ENCODE data around the gene FN1. TPM values are rescaled to one million over a fixed set of nuclear protein-coding genes. Genes with fewer than 3 reads are reported as not detected.
A peak's percentile ranks its signal among the peaks of the same experiment; 100 is the strongest.

Gene FN1
- polyA plus RNA-seq, 1 donor (not counting 4 experiments of a cell fraction or from before 2014, with no cell fraction given), result 1,649 TPM

GRCh38 chr2:215447673-215448081 lies 11.8 kb upstream of the FN1 start:
- H3K27ac ChIP-seq (ENCODE audit: control insufficient read depth, insufficient read depth, low read length), result peak overlapping the region; percentile 66
- FAIRE-seq, result peak; percentile 98
- H3K9me1 ChIP-seq (ENCODE audit: control insufficient read depth, extremely low read depth, insufficient read depth, low read length), result no peaks in the 10 kb centered on the region
- TF ChIP-seq EZH2 (IDR thresholded peaks at IDR 0.05; ENCODE audit: low read length), result no peak
- TF ChIP-seq CTCF (optimal IDR thresholded peaks at IDR 0.05 in 1 of 3, IDR thresholded peaks at IDR 0.05 in 1 of 3, conservative IDR thresholded peaks at IDR 0.05 in 1 of 3; ENCODE audit: extremely low read depth in 1 of 3, insufficient read depth in 2 of 3, low read length in 3 of 3), result no peak
- H2AFZ ChIP-seq (ENCODE audit: control insufficient read depth, low read length), result no peak overlapping the region
- peaks cover 25% of the 10 kb centered on the region for H3K4me1 ChIP-seq (ENCODE audit: control insufficient read depth, extremely low read depth, insufficient read depth, low read length)
- no peaks in the 10 kb centered on the region for H4K20me1 ChIP-seq (ENCODE audit: control insufficient read depth, extremely low read depth, insufficient read depth, low read length)
- peak overlapping the region; percentile 50 for H3K4me2 ChIP-seq (ENCODE audit: control insufficient read depth, extremely low read depth, insufficient read depth, low read depth, low read length)
- H3K4me3 ChIP-seq (ENCODE audit: control insufficient read depth in 2 of 3, extremely low read depth in 1 of 3, insufficient read depth in 2 of 3, low read depth in 1 of 3, low read length in 3 of 3), result no peak overlapping the region
- peak; percentile 71 for DNase-seq (ENCODE audit: low read depth, low spot score)
- peak overlapping the region; percentile 28 for H3K9ac ChIP-seq (ENCODE audit: control insufficient read depth, extremely low read depth, insufficient read depth, low read length)
- no peaks in the 10 kb centered on the region for H3K36me3 ChIP-seq (ENCODE audit: control insufficient read depth in 2 of 2, extremely low read depth in 1 of 2, insufficient read depth in 2 of 2, low read length in 2 of 2)
- no peaks in the 10 kb centered on the region for H3K79me2 ChIP-seq (ENCODE audit: control insufficient read depth, insufficient read depth, low read length)
- no peaks in the 10 kb centered on the region for H3K27me3 ChIP-seq (ENCODE audit: control insufficient read depth, extremely low read depth, insufficient read depth, low read length)
- H3K9me3 ChIP-seq (ENCODE audit: control insufficient read depth, low read depth, low read length), result peaks cover 7% of the 10 kb centered on the region
- dilution Hi-C loops (cut with MboI; ENCODE audit: extremely low pct_ligation_motif_present, low sequenced_read_pairs), result no loop called here

- no peaks in the 10 kb centered on the region for H3K27me3 ChIP-seq (ENCODE audit: control insufficient read depth, extremely low read depth, insufficient read depth, low read length)
- no peaks in the 10 kb centered on the region for H4K20me1 ChIP-seq (ENCODE audit: control insufficient read depth, extremely low read depth, insufficient read depth, low read length)
- H2AFZ ChIP-seq (ENCODE audit: control insufficient read depth, low read length), result no peak overlapping the region
- no peaks in the 10 kb centered on the region for H3K9me1 ChIP-seq (ENCODE audit: control insufficient read depth, extremely low read depth, insufficient read depth, low read length)
- H3K9me3 ChIP-seq (ENCODE audit: control insufficient read depth, low read depth, low read length), result peaks cover 7% of the 10 kb centered on the region
- no peaks in the 10 kb centered on the region for H3K79me2 ChIP-seq (ENCODE audit: control insufficient read depth, insufficient read depth, low read length)
- dilution Hi-C loops (cut with MboI; ENCODE audit: extremely low pct_ligation_motif_present, low sequenced_read_pairs), result no loop called here
- H3K4me1 ChIP-seq (ENCODE audit: control insufficient read depth, extremely low read depth, insufficient read depth, low read length), result peaks cover 25% of the 10 kb centered on the region
- FAIRE-seq, result peak; percentile 97
- no peak for DNase-seq (ENCODE audit: low read depth, low spot score)
- H3K36me3 ChIP-seq (ENCODE audit: control insufficient read depth in 2 of 2, extremely low read depth in 1 of 2, insufficient read depth in 2 of 2, low read length in 2 of 2), result no peaks in the 10 kb centered on the region
- TF ChIP-seq CTCF (optimal IDR thresholded peaks at IDR 0.05 in 1 of 3, IDR thresholded peaks at IDR 0.05 in 1 of 3, conservative IDR thresholded peaks at IDR 0.05 in 1 of 3; ENCODE audit: extremely low read depth in 1 of 3, insufficient read depth in 2 of 3, low read length in 3 of 3) (no peak), EZH2 (IDR thresholded peaks at IDR 0.05; ENCODE audit: low read length) (no peak)
- H3K9ac ChIP-seq (ENCODE audit: control insufficient read depth, extremely low read depth, insufficient read depth, low read length), result peak overlapping the region; percentile 36
- peak overlapping the region in 1 of 3 experiments; percentile 50 for H3K4me3 ChIP-seq (ENCODE audit: control insufficient read depth in 2 of 3, extremely low read depth in 1 of 3, insufficient read depth in 2 of 3, low read depth in 1 of 3, low read length in 3 of 3)
- H3K4me2 ChIP-seq (ENCODE audit: control insufficient read depth, extremely low read depth, insufficient read depth, low read depth, low read length), result peak overlapping the region; percentile 50
- H3K27ac ChIP-seq (ENCODE audit: control insufficient read depth, insufficient read depth, low read length), result peak overlapping the region; percentile 66
These were observed 11.2 kb upstream of the FN1 start for GRCh38 chr2:215447056-215447455.
